H1 (cell line): ENCODE results near the gene TMEM51. TPM values are rescaled to one million over a fixed set of nuclear protein-coding genes. Genes with fewer than 3 reads are reported as not detected.
"Not testable (repeated sequence)": the region's sequence is repeated elsewhere in the genome, so short reads cannot be mapped to it uniquely, and the experiment has no call there.

ENCODE experiments used
- CTCF ChIA-PET: fragments of 300-600 bp; sonication (Branson Sonifier 250); formaldehyde crosslinking; loops from one replicate; lab custom pipeline; 2021; ENCODE audit not compliant: partially characterized antibody; lab: Charles Lee
- POLR2A ChIA-PET: fragments of 300-600 bp; sonication (Branson Sonifier 250); formaldehyde crosslinking; loops from one replicate; lab custom pipeline; 2021; ENCODE audit warnings: inconsistent platforms; ENCODE audit not compliant: partially characterized antibody; lab: Charles Lee
- DNase-seq, 2 experiments: peaks; one replicate each; pipeline versions ENCODE4 v3.0.0 to v3.0.0-alpha.2; 2010 to 2022; ENCODE audit warnings: low spot score in 2 of 2, low read depth in 1 of 2, mixed read lengths in 1 of 2
- FAIRE-seq: peaks from 2 replicates; lab custom pipeline; 2011; peaks lifted over from hg19 to GRCh38; lab: Jason Lieb, UNC
- H2AFZ ChIP-seq: 2 replicates; pipeline ENCODE4 v1.8.1; 2012; ENCODE audit warnings: low read length, inconsistent platforms
- H2AK5ac ChIP-seq: 2 replicates; pipeline ENCODE4 v1.6.1; 2013; ENCODE audit warnings: low read depth, low read length
- H2BK120ac ChIP-seq: replicated peaks from 2 replicates; pipeline ENCODE3; 2013; ENCODE audit warnings: low read depth, low read length, inconsistent platforms
- H2BK12ac ChIP-seq: 2 replicates; pipeline ENCODE4 v1.6.1; 2013; ENCODE audit warnings: low read depth, low read length
- H2BK15ac ChIP-seq: 2 replicates; pipeline ENCODE4 v1.6.1; 2013; ENCODE audit warnings: low read length
- H2BK20ac ChIP-seq: 2 replicates; pipeline ENCODE4 v1.6.1; 2013; ENCODE audit warnings: low read length
- H2BK5ac ChIP-seq: 2 replicates; pipeline ENCODE4 v1.6.1; 2013; ENCODE audit warnings: low read depth, low read length
- H3K14ac ChIP-seq: 2 replicates; pipeline ENCODE4 v1.6.1; 2013; ENCODE audit warnings: inconsistent platforms; ENCODE audit not compliant: insufficient read length
- H3K18ac ChIP-seq: 2 replicates; pipeline ENCODE4 v1.6.1; 2013; ENCODE audit warnings: low read length; ENCODE audit errors: extremely low read depth
- H3K23ac ChIP-seq: 2 replicates; pipeline ENCODE4 v1.6.1; 2013; ENCODE audit warnings: inconsistent platforms; ENCODE audit not compliant: insufficient read length
- H3K23me2 ChIP-seq: 2 replicates; pipeline ENCODE4 v1.6.1; 2013; ENCODE audit warnings: low read depth, low read length
- H3K27ac ChIP-seq: 2 replicates; pipeline ENCODE4 v1.6.1; 2011; ENCODE audit warnings: low read depth, low read length, inconsistent platforms
- H3K27me3 ChIP-seq, 4 experiments: replicated peaks in 1 of 4; 1 replicate in 1 of 4; 2 replicates in 3 of 4; pipeline versions ENCODE4 v1.6.1 to v1.8.1; 2011 to 2013; ENCODE audit warnings: low read length in 3 of 4, mild to moderate bottlenecking in 3 of 4, inconsistent platforms in 2 of 4, mixed read lengths in 2 of 4, moderate library complexity in 1 of 4; ENCODE audit not compliant: control insufficient read depth in 3 of 4, insufficient read depth in 3 of 4; ENCODE audit errors: extremely low read depth in 1 of 4
- H3K36me3 ChIP-seq, 4 experiments: 2 replicates each; pipeline versions ENCODE4 v1.6.1 to v1.8.1; 2011 to 2013; ENCODE audit warnings: mild to moderate bottlenecking in 4 of 4, low read length in 3 of 4, moderate library complexity in 2 of 4, control low read depth in 1 of 4, inconsistent platforms in 1 of 4; ENCODE audit not compliant: insufficient read depth in 4 of 4, control insufficient read depth in 2 of 4
- H3K4ac ChIP-seq: replicated peaks from 2 replicates; pipeline ENCODE3; 2013; ENCODE audit warnings: low read length, low read depth, mixed read lengths, inconsistent platforms; ENCODE audit not compliant: insufficient read length
- H3K4me1 ChIP-seq, 4 experiments: replicated peaks in 1 of 4; 1 replicate in 1 of 4; 2 replicates in 3 of 4; pipeline versions ENCODE4 v1.6.1 to v1.8.1; 2011 to 2013; ENCODE audit warnings: low read length in 3 of 4, inconsistent platforms in 2 of 4, mixed read lengths in 1 of 4; ENCODE audit not compliant: insufficient read depth in 4 of 4, control insufficient read depth in 3 of 4
- H3K4me2 ChIP-seq, 2 experiments: 2 replicates each; pipeline versions ENCODE4 v1.6.1 to v1.8.1; 2011 to 2013; ENCODE audit warnings: low read depth in 2 of 2, low read length in 2 of 2, control low read depth in 1 of 2, inconsistent platforms in 1 of 2, mild to moderate bottlenecking in 1 of 2; ENCODE audit not compliant: insufficient read depth in 1 of 2
- H3K4me3 ChIP-seq, 4 experiments: fragments of 200-600, 300-600 bp in 1 of 4; sonication (generic), shearing (Covaris generic), sonication (Bioruptor Twin) in 1 of 4; 2 replicates each; pipeline versions ENCODE4 v1.5.1 to v1.8.1; 2011 to 2016; ENCODE audit warnings: low read length in 4 of 4, low read depth in 3 of 4, control low read depth in 2 of 4, inconsistent platforms in 2 of 4, mild to moderate bottlenecking in 2 of 4, mixed read lengths in 1 of 4, moderate library complexity in 1 of 4; ENCODE audit not compliant: insufficient read depth in 2 of 4; ENCODE audit errors: extremely low read depth in 1 of 4
- H3K56ac ChIP-seq: replicated peaks from 2 replicates; pipeline ENCODE3; 2013; ENCODE audit warnings: low read depth, mild to moderate bottlenecking, mixed read lengths, low read length, inconsistent platforms; ENCODE audit not compliant: insufficient read length
- H3K79me1 ChIP-seq: 2 replicates; pipeline ENCODE4 v1.6.1; 2013; ENCODE audit warnings: low read depth, low read length, control low read depth
- H3K79me2 ChIP-seq, 2 experiments: 2 replicates each; pipeline versions ENCODE4 v1.6.1 to v1.8.1; 2012 to 2013; ENCODE audit warnings: low read length in 2 of 2, mild to moderate bottlenecking in 2 of 2, inconsistent platforms in 1 of 2; ENCODE audit not compliant: insufficient read depth in 2 of 2, control insufficient read depth in 1 of 2
- H3K9ac ChIP-seq, 4 experiments: replicated peaks in 1 of 4; 1 replicate in 1 of 4; 2 replicates in 3 of 4; pipeline versions ENCODE4 v1.6.1 to v1.8.1; 2011 to 2013; ENCODE audit warnings: low read depth in 3 of 4, low read length in 3 of 4, control low read depth in 2 of 4, mild to moderate bottlenecking in 2 of 4, moderate library complexity in 2 of 4, inconsistent platforms in 1 of 4; ENCODE audit errors: extremely low read depth in 1 of 4
- H3K9me3 ChIP-seq, 2 experiments: 2 replicates each; pipeline versions ENCODE4 v1.6.1 to v1.8.1; 2012 to 2013; ENCODE audit warnings: mild to moderate bottlenecking in 2 of 2, moderate library complexity in 2 of 2, control low read depth in 1 of 2, inconsistent platforms in 1 of 2, low read depth in 1 of 2, low read length in 1 of 2, mixed read lengths in 1 of 2; ENCODE audit not compliant: insufficient read depth in 2 of 2
- H4K20me1 ChIP-seq, 2 experiments: replicated peaks in 1 of 2; 2 replicates each; pipeline versions ENCODE3 to v1.8.1; 2011 to 2013; ENCODE audit warnings: inconsistent platforms in 2 of 2, low read length in 2 of 2, mild to moderate bottlenecking in 1 of 2; ENCODE audit not compliant: insufficient read depth in 2 of 2, control insufficient read depth in 1 of 2
- H4K5ac ChIP-seq: 2 replicates; pipeline ENCODE4 v1.6.1; 2013; ENCODE audit warnings: low read length, low read depth, mixed read lengths, inconsistent platforms; ENCODE audit not compliant: insufficient read length
- H4K8ac ChIP-seq: 2 replicates; pipeline ENCODE4 v1.8.0; 2013; ENCODE audit warnings: mild to moderate bottlenecking, moderate library complexity, low read length, inconsistent platforms; ENCODE audit not compliant: insufficient read depth; ENCODE audit errors: extremely low read depth
- H4K91ac ChIP-seq: replicated peaks from 2 replicates; pipeline ENCODE3; 2013; ENCODE audit warnings: low read length, mixed read lengths, inconsistent platforms; ENCODE audit not compliant: insufficient read length
- WGBS, 2 experiments: shearing (Covaris generic) in 1 of 2; methylation state at CpG; one replicate each; pipeline versions ENCODE4 v1.1.6 to v1.1.7; 2013 to 2015; ENCODE audit warnings: low lambda C conversion rate in 2 of 2, mixed read lengths in 2 of 2, inconsistent platforms in 1 of 2, low coverage in 1 of 2, missing lambda C conversion rate in 1 of 2; ENCODE audit not compliant: insufficient replicate concordance in 2 of 2, insufficient coverage in 1 of 2, insufficient read length in 1 of 2; ENCODE audit errors: extremely low coverage in 1 of 2, missing lambda C conversion rate in 1 of 2; 5-methylcytosine and 5-hydroxymethylcytosine counted together
- polyA plus RNA-seq, 7 experiments: library from polyadenylated mRNA; depleted of rRNA in 3 of 7; stranded (reverse) in 5 of 7; unstranded in 2 of 7; fragments of >200 nt in 5 of 7; fragments of 200-250 nt in 2 of 7; gene quantifications; 1 replicate in 5 of 7; 2 replicates in 1 of 7; 4 replicates in 1 of 7; pipeline versions ENCODE4 v1.2.1 to v1.2.3, GENCODE V29; 2011 to 2013; ENCODE audit warnings: missing spikeins in 2 of 7, mixed read lengths in 2 of 7
- total RNA-seq: library from RNA; stranded (reverse); fragmentation: NEBNext Ultra II Directional; extraction: Animal tissue kit (Norgen Biotek cat#: 25700); gene quantifications from 2 replicates; pipeline ENCODE4 v1.2.1, GENCODE V29; 2021

TMEM51 gene
- total and polyA plus RNA-seq, 2 of the 8 experiments (the other 6 are each of a cell fraction or from before 2014, with no cell fraction given), result 9.9 to 10.7 TPM

DNA sequence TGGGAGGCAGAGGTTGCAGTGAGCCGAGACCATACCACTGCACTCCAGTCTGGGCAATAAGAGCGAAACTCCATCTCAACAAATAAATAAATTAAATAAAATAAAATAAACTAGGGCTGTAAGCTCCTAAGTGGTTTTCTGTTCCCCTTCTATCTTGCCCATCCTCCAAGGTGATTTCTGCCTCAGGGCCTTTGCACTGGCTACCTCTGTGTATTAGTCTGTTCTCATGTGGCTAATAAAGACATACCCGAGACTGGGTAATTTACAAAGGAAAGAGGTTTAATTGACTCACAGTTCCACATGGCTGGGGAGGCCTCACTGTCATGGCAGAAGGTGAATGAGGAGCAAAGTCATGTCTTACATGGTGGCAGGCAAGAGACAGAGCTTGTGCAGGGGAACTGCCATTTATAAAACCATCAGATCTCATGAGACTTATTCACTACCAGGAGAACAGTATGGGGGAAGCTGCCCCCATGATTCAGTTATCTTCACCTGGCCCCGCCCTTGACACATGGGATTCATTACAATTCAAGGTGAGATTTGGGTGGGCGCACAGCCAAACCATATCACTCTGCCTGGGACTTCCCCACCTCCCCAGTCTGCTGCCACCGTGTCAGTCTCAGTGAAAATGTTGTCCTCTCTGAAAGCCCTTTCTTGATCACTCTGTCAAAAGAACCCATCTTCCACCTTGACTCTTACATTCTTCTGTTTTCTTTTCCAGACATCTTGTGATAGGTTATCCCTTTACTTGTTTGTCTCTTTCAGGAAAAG lies 22.0 kb downstream of the TMEM51 start:
- not testable (repeated sequence) for H3K23me2 ChIP-seq, H4K5ac ChIP-seq, H3K36me3 ChIP-seq, DNase-seq, H2BK5ac ChIP-seq, H2AFZ ChIP-seq, H2BK12ac ChIP-seq, H2BK120ac ChIP-seq, H3K4me3 ChIP-seq, H3K23ac ChIP-seq, H3K4me1 ChIP-seq, H3K4me2 ChIP-seq, H4K8ac ChIP-seq, H3K9ac ChIP-seq, H3K14ac ChIP-seq, H2BK15ac ChIP-seq, H3K18ac ChIP-seq, H2BK20ac ChIP-seq, H3K79me2 ChIP-seq, H2AK5ac ChIP-seq, H3K4ac ChIP-seq, H3K56ac ChIP-seq, H4K20me1 ChIP-seq, H3K79me1 ChIP-seq, H3K27ac ChIP-seq, FAIRE-seq, H3K27me3 ChIP-seq, H3K9me3 ChIP-seq, H4K91ac ChIP-seq
- 91% methylated on average over 6 of the region's 6 CpGs; no CpG with 5 or more reads in 1 of the 2 experiments for WGBS, 2 experiments
- ChIA-PET POLR2A (interaction anchor here (0.9 kb wide), 1 partner anchor 13 kb away, joined by 3 read pairs; no protein-coding TSS in a partner anchor), CTCF (interaction anchor here (0.9 to 1.4 kb wide), 3 partner anchors 12 to 252 kb away, joined by 3 to 4 read pairs (median 4); no protein-coding TSS in a partner anchor)
